NCI-H2081 (cell line): ENCODE results near the gene EYA4.

Source experiments
- DNase-seq, 2 experiments: peaks; one replicate each; lab custom pipeline; 2025; lab: John Stamatoyannopoulos, UW

Gene EYA4

GRCh38 chr6:133404151-133404550 lies 163.0 kb downstream of the EYA4 start:
- DNase-seq: no peak

GRCh38 chr6:133404728-133405127 lies 163.6 kb downstream of the EYA4 start:
- no peak for DNase-seq

- no peak for DNase-seq
These were observed 166.4 kb downstream of the EYA4 start for GRCh38 chr6:133407320-133408100.

GRCh38 chr6:133408132-133408531 lies 167.0 kb downstream of the EYA4 start:
- no peak for DNase-seq

GRCh38 chr6:133408543-133408942 lies 167.4 kb downstream of the EYA4 start:
- DNase-seq: no peak

- DNase-seq: no peak
These were observed 169.7 kb downstream of the EYA4 start for GRCh38 chr6:133410638-133411435.

- no peak for DNase-seq
These were observed 170.6 kb downstream of the EYA4 start for GRCh38 chr6:133411757-133412156.

GRCh38 chr6:133415262-133415661 lies 174.1 kb downstream of the EYA4 start:
- DNase-seq: no peak

GRCh38 chr6:133418108-133418507 lies 177.0 kb downstream of the EYA4 start:
- DNase-seq: no peak

GRCh38 chr6:133423242-133423641 lies 182.1 kb downstream of the EYA4 start:
- no peak for DNase-seq

- DNase-seq: no peak
These were observed 183.2 kb downstream of the EYA4 start for GRCh38 chr6:133424359-133424758.

- DNase-seq: no peak
These were observed 184.9 kb downstream of the EYA4 start for GRCh38 chr6:133426038-133426437.

- no peak for DNase-seq
These were observed 187.1 kb downstream of the EYA4 start for GRCh38 chr6:133428295-133428694.

- DNase-seq: no peak
These were observed 189.4 kb downstream of the EYA4 start for GRCh38 chr6:133430530-133430929.

GRCh38 chr6:133431031-133431430 lies 189.9 kb downstream of the EYA4 start:
- DNase-seq: no peak

- peak; percentile 69 to 90 for DNase-seq
These were observed 191.1 kb downstream of the EYA4 start for GRCh38 chr6:133432021-133432989.

- no peak for DNase-seq
These were observed 194.0 kb downstream of the EYA4 start for GRCh38 chr6:133435065-133435728.

GRCh38 chr6:133436652-133437051 lies 195.5 kb downstream of the EYA4 start:
- DNase-seq: no peak

GRCh38 chr6:133441491-133441890 lies 200.3 kb downstream of the EYA4 start:
- DNase-seq: no peak

GRCh38 chr6:133446789-133447188 lies 205.6 kb downstream of the EYA4 start:
- no peak for DNase-seq

- DNase-seq: no peak
These were observed 206.8 kb downstream of the EYA4 start for GRCh38 chr6:133447924-133448323.

GRCh38 chr6:133456439-133456838 lies 215.3 kb downstream of the EYA4 start:
- DNase-seq: no peak
